Left lung (tissue), 10 donors: ENCODE results near the gene HSF5. TPM values are rescaled to one million over a fixed set of nuclear protein-coding genes. Genes with fewer than 3 reads are reported as not detected.

ENCODE experiments used
- ATAC-seq: fragments of 200-7000 bp; cut with Tn5 transposase; one replicate; pipeline ENCODE4 v1.9.1; 2020; ENCODE audit warnings: moderate library complexity
- DNase-seq, 4 donors: peaks; one replicate each; pipeline ENCODE4 v3.0.0-alpha.2; 2013 to 2020
- H3K27ac ChIP-seq, 2 donors: fragments of 200-600 bp; sonication (generic) in 1 of 2; one replicate each; pipeline versions ENCODE4 v1.5.0 to v1.8.0; 2020 to 2021
- H3K27me3 ChIP-seq, 2 donors: fragments of 200-600 bp; sonication (generic) in 1 of 2; one replicate each; pipeline versions ENCODE4 v1.5.0 to v1.8.0; 2020 to 2021
- H3K36me3 ChIP-seq, 2 donors: fragments of 200-600 bp; sonication (generic) in 1 of 2; one replicate each; pipeline versions ENCODE4 v1.5.0 to v1.8.0; 2020 to 2021
- H3K4me1 ChIP-seq, 2 donors: fragments of 200-600 bp; one replicate each; pipeline ENCODE4 v1.8.0; 2021
- H3K4me3 ChIP-seq, 2 donors: fragments of 200-600 bp; sonication (generic) in 1 of 2; one replicate each; pipeline versions ENCODE4 v1.5.0 to v1.8.0; 2020 to 2021; ENCODE audit warnings: mild to moderate bottlenecking in 1 of 2
- H3K9me3 ChIP-seq, 2 donors: fragments of 200-600 bp; sonication (generic) in 1 of 2; one replicate each; pipeline versions ENCODE4 v1.5.0 to v1.8.0; 2020 to 2021
- CTCF ChIP-seq, 2 donors: fragments of 200-600 bp; sonication (generic) in 1 of 2; IDR thresholded peaks; one replicate each; pipeline versions ENCODE4 v1.5.0 to v1.8.0; 2021; ENCODE audit warnings: antibody characterized with exemption in 2 of 2
- intact Hi-C, 2 donors: fragments of 100-400 bp; cut with DNase I; formaldehyde crosslinking; loops; one replicate each; pipeline versions ENCODE4 v1.11.2 to v1.14.2; 2022
- polyA plus RNA-seq, 6 donors: library from polyadenylated mRNA; unstranded; fragments of 120-200 nt; gene quantifications; one replicate each; pipeline ENCODE4 v1.2.1, GENCODE V29; 2013; ENCODE audit not compliant: insufficient read length in 6 of 6
- total RNA-seq, 2 donors: library from RNA; stranded (reverse); fragmentation: NEBNext Ultra II Directional; extraction: Animal tissue kit (Norgen Biotek cat#: 25700); gene quantifications; one replicate each; pipeline ENCODE4 v1.2.1, GENCODE V29; 2021
- donor health status: DM: no; HTN: yes; CAD: no.
- donor health status: DM: no; HTN: no; CAD: no.

Gene HSF5
- total and polyA plus RNA-seq, 8 donors, result 0.08 to 0.15 (median 0.12) TPM

- peaks cover 26 to 65% of the 10 kb centered on the region in 2 donors for H3K4me1 ChIP-seq
- H3K27me3 ChIP-seq, result no peaks in the 10 kb centered on the region
- ATAC-seq (no peak), DNase-seq (no peak)
- intact Hi-C loops, result no loop called here
- peak overlapping the region; percentile 93 to 97 for H3K27ac ChIP-seq
- no peak for TF ChIP-seq CTCF (IDR thresholded peaks at IDR 0.05)
- H3K9me3 ChIP-seq, result no peaks in the 10 kb centered on the region
- peaks cover 0 to 11% of the 10 kb centered on the region in 2 donors for H3K36me3 ChIP-seq
- peak overlapping the region; percentile 49 to 82 for H3K4me3 ChIP-seq
Observed at GRCh38 chr17:58516644-58517377, 28.6 kb upstream of the HSF5 start.

- intact Hi-C loops, result no loop called here
- H3K27ac ChIP-seq, result peak overlapping the region; percentile 77 to 97
- H3K36me3 ChIP-seq, result peaks cover 0 to 26% of the 10 kb centered on the region in 2 donors
- DNase-seq (no peak), ATAC-seq (no peak)
- H3K4me3 ChIP-seq, result no peak overlapping the region
- no peaks in the 10 kb centered on the region for H3K9me3 ChIP-seq
- TF ChIP-seq CTCF (IDR thresholded peaks at IDR 0.05), result no peak
- H3K4me1 ChIP-seq, result peaks cover 26 to 64% of the 10 kb centered on the region in 2 donors
- H3K27me3 ChIP-seq, result no peaks in the 10 kb centered on the region
Observed at GRCh38 chr17:58515286-58515685, 27.1 kb upstream of the HSF5 start.

GRCh38 chr17:58514770-58515157 is 26.6 kb upstream of the HSF5 start:
- H3K4me1 ChIP-seq, result peaks cover 26 to 59% of the 10 kb centered on the region in 2 donors
- intact Hi-C loops, result no loop called here
- TF ChIP-seq CTCF (IDR thresholded peaks at IDR 0.05), result no peak
- H3K4me3 ChIP-seq, result peak overlapping the region; percentile 73 to 85
- no peak for DNase-seq
- peak overlapping the region; percentile 77 to 97 for H3K27ac ChIP-seq
- H3K36me3 ChIP-seq, result peaks cover 0 to 31% of the 10 kb centered on the region in 2 donors
- ATAC-seq, result no peak
- H3K27me3 ChIP-seq, result no peaks in the 10 kb centered on the region
- no peaks in the 10 kb centered on the region for H3K9me3 ChIP-seq

GRCh38 chr17:58513965-58514769 is 26.0 kb upstream of the HSF5 start, which contains the start of gene MTMR4:
TSS of gene MTMR4 (minus strand) at chr17:58514638. CDS start at chr17:58514407, 231 bp downstream.
- DNase-seq (peak; percentile 80 to 97 (median 89)), ATAC-seq (peak; percentile 60)
- Histone ChIP-seq H3K27ac (peak within 1 kb of the TSS; percentile 77 to 97), H3K9me3 (no peaks in the 10 kb centered on the region), H3K4me3 (peak within 1 kb of the TSS; percentile 73 to 85), H3K36me3 (peaks cover 0 to 37% of the 10 kb centered on the region in 2 donors), H3K4me1 (peaks cover 25 to 53% of the 10 kb centered on the region in 2 donors), H3K27me3 (no peaks in the 10 kb centered on the region)
- TF ChIP-seq CTCF (IDR thresholded peaks at IDR 0.05), result no peak
- intact Hi-C loops, result no loop called here
